A673 (cell line): ENCODE measurements around the gene ECSCR.

ENCODE experiments used
- EZH2 ChIP-seq: fragments of 200-600 bp; sonication (generic); IDR thresholded peaks from 2 replicates; pipeline ENCODE4 v1.6.1; 2017; ENCODE audit warnings: borderline replicate concordance, low read depth, mild to moderate bottlenecking, mixed read lengths, antibody characterized with exemption, low read length; ENCODE audit not compliant: poor library complexity, severe bottlenecking
- TF ChIP-seq, protein P1 (sequence below): fragments of 300-800, 200-600 bp; sonication (generic); conservative IDR thresholded peaks from 2 replicates; pipeline ENCODE4 v1.5.1; 2017; ENCODE audit warnings: low read depth, mild to moderate bottlenecking, antibody characterized with exemption, low read length, moderate library complexity, mixed read lengths

DNA sequence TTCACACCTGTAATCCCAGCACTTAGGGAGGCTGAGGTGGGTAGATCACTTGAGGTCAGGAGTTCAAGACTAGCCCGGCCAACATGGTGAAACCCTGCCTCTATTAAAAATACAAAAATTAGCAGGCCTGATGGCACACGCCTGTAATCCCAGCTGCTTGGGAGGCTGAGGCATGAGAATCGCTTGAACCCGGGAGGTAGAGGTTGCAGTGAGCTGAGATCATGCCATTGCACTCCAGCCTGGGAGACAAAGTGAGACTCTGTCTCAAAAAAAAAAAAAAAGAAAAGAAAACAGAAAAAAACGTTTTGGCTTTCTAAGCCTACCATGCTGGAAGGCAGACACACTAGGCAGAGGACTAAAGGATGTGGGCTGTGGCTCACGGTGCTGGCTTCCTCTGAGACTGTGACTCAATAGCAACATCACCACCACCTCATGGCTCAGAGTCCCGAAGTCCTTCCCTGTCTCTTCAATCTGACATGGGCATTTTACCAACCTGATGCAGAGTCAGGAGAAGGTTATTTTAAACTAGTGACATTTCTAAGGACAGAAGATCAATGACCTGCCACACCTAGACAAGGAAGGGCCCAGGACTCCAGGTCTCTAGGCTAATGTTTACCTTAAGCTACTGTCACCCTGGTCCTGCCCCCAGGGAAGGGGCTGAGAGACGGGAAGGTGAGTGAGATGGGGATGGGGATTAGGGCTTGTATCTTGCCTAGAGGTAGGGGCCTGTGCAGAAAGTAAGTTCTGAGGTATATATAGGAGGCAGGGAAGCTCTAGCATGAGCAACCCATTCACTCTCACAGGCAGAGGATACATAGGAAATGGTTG, 3.7 kb downstream of the ECSCR start:
- TF ChIP-seq, protein P1, sequence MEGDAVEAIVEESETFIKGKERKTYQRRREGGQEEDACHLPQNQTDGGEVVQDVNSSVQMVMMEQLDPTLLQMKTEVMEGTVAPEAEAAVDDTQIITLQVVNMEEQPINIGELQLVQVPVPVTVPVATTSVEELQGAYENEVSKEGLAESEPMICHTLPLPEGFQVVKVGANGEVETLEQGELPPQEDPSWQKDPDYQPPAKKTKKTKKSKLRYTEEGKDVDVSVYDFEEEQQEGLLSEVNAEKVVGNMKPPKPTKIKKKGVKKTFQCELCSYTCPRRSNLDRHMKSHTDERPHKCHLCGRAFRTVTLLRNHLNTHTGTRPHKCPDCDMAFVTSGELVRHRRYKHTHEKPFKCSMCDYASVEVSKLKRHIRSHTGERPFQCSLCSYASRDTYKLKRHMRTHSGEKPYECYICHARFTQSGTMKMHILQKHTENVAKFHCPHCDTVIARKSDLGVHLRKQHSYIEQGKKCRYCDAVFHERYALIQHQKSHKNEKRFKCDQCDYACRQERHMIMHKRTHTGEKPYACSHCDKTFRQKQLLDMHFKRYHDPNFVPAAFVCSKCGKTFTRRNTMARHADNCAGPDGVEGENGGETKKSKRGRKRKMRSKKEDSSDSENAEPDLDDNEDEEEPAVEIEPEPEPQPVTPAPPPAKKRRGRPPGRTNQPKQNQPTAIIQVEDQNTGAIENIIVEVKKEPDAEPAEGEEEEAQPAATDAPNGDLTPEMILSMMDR = no peak
- no peak for TF ChIP-seq EZH2
